ENCODE results near the gene ASCL3. TPM values are rescaled to one million over a fixed set of nuclear protein-coding genes. Genes with fewer than 3 reads are reported as not detected.

The ASCL3 gene
- total and polyA plus RNA-seq, 8 donors = 1.8 TPM; not detected in 7

- Histone ChIP-seq H3K9me3 (no peaks in the 10 kb centered on the region), H3K27me3 (no peaks in the 10 kb centered on the region), H3K27ac (no peak overlapping the region), H3K4me3 (no peak overlapping the region), H3K4me1 (no peaks in the 10 kb centered on the region), H3K36me3 (no peaks in the 10 kb centered on the region)
- TF ChIP-seq POLR2AphosphoS5 (IDR thresholded peaks at IDR 0.05) = no peak
- TF ChIP-seq EP300 (IDR thresholded peaks at IDR 0.05) = no peak
- TF ChIP-seq POLR2A (IDR thresholded peaks at IDR 0.05) = no peak
- no peak for TF ChIP-seq CTCF (IDR thresholded peaks at IDR 0.05)
- intact Hi-C loops (cut with DNase I; ENCODE audit: low total_unique reads) = no loop called here
- 45 to 54% (median 51%) methylated on average over 14 of the region's 14 CpGs for WGBS, 5 donors
- DNase-seq = peak in 1 of 2 donors; percentile 47
Measured at GRCh38 chr11:8934742-8935488, 7.9 kb downstream of the ASCL3 start.

DNA sequence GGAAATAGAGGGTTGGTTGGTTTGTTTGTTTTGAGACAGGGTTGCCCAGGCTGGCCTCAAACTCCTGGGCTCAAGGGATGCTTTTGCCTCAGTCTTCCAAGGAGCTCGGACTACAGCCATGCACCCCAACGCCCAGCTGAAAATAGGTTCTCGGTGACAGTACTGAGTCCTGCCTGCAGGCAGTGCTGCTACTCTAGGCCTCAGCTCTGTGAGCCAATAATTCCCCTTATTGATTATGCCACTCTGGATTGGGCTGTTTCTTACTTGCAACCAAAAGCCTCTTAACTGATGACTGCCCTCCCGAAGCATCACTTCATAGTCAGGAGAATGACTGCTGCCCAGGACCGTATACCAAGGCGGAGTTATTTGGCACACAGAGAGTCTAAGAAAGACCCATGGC is 8.9 kb downstream of the ASCL3 start:
- Histone ChIP-seq H3K27ac (no peak overlapping the region), H3K27me3 (no peaks in the 10 kb centered on the region), H3K36me3 (no peaks in the 10 kb centered on the region), H3K4me3 (no peak overlapping the region), H3K4me1 (no peaks in the 10 kb centered on the region), H3K9me3 (no peaks in the 10 kb centered on the region)
- 86 to 96% (median 94%) methylated on average over 6 of the region's 6 CpGs for WGBS, 5 donors
- intact Hi-C loops (cut with DNase I; ENCODE audit: low total_unique reads) = no loop called here
- TF ChIP-seq CTCF (IDR thresholded peaks at IDR 0.05) = no peak
- DNase-seq = no peak

- no peaks in the 10 kb centered on the region for H3K4me1 ChIP-seq
- TF ChIP-seq POLR2A (IDR thresholded peaks at IDR 0.05) = no peak
- DNase-seq = peak in 1 of 2 donors; percentile 34
- no peaks in the 10 kb centered on the region for H3K9me3 ChIP-seq
- no peak within 1 kb of the TSS for H3K4me3 ChIP-seq
- H3K36me3 ChIP-seq = no peaks in the 10 kb centered on the region
- H3K27me3 ChIP-seq = no peaks in the 10 kb centered on the region
- H3K27ac ChIP-seq = no peak within 1 kb of the TSS
- intact Hi-C loops (cut with DNase I; ENCODE audit: low total_unique reads) = no loop called here
- WGBS, 5 donors = 63 to 74% (median 71%) methylated on average over 9 to 12 of the region's 12 CpGs
Measured at GRCh38 chr11:8932564-8933180, 10.1 kb downstream of the ASCL3 start, which contains the start of gene C11orf16. Gene C11orf16 (minus strand): TSS chr11:8932947. CDS start chr11:8932308, 639 bp downstream.

GRCh38 chr11:8930456-8931175 is 12.2 kb downstream of the ASCL3 start:
- H3K4me1 ChIP-seq = no peaks in the 10 kb centered on the region
- H3K4me3 ChIP-seq = no peak overlapping the region
- peaks cover 0 to 5% (median 1%) of the 10 kb centered on the region in 4 donors for H3K36me3 ChIP-seq
- WGBS, 5 donors = 93 to 95% (median 93%) methylated on average over 12 of the region's 12 CpGs
- H3K27me3 ChIP-seq = no peaks in the 10 kb centered on the region
- intact Hi-C loops (cut with DNase I; ENCODE audit: low total_unique reads) = no loop called here
- no peak overlapping the region for H3K27ac ChIP-seq
- no peaks in the 10 kb centered on the region for H3K9me3 ChIP-seq
- TF ChIP-seq POLR2AphosphoS5 (IDR thresholded peaks at IDR 0.05) = no peak
- no peak for TF ChIP-seq EP300 (IDR thresholded peaks at IDR 0.05)
- no peak for TF ChIP-seq CTCF (IDR thresholded peaks at IDR 0.05)
- no peak for TF ChIP-seq POLR2A (IDR thresholded peaks at IDR 0.05)
- DNase-seq = no peak
